Activated T-helper 1 cell treated with Interleukin-2 at 50 U/mL for 16 hours (primary cell): ENCODE measurements around the gene ZNF835.

Experiments
- DNase-seq: peaks from one replicate; pipeline ENCODE4 v3.0.0-alpha.2; 2020; ENCODE audit warnings: low read depth

The ZNF835 gene

DNA sequence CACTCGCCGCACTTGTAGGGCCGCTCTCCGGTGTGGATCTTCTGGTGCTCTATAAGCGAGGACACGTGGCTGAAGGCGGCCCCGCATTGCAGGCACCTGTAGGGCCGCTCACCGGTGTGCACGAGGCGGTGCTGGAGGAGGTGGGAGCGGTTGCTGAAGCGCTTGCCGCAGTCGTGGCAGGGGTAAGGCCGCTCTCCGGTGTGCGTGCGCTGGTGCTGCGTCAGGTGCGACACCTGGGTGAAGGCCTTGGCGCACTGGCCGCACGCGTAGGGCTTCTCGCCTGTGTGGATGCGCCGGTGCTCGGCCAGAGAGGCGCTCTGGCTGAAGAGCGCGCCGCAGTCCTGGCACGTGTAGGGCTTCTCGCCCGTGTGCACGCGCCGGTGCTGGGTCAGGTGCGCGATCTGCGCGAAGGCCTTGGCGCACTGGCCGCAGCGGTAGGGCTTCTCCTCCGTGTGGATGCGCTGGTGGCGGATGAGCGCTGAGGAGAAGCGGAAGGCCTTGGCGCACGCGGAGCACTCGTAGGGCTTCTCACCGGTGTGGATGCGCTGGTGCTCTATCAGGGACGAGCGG, 7.5 kb downstream of the ZNF835 start:
- no peak for DNase-seq

DNA sequence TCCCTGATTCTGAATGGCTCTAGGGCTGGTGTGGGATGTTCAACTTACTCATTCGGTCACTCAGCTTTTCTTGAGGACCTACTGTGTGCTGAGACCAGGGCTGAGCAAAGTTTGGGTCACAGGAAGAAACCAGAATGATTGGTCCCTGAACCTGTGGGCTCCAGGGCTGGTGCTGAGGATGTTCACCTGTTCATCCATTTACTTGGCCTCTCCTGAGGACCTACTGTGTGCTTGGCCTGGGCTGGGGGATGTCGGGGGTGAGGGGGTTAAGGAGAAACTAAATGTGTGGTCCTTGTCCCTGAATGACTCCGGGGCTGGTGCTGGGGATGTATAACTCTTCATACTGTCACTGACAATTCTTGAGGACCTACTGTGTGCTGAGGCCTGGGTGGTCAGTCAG, 10.3 kb downstream of the ZNF835 start:
- no peak for DNase-seq

DNA sequence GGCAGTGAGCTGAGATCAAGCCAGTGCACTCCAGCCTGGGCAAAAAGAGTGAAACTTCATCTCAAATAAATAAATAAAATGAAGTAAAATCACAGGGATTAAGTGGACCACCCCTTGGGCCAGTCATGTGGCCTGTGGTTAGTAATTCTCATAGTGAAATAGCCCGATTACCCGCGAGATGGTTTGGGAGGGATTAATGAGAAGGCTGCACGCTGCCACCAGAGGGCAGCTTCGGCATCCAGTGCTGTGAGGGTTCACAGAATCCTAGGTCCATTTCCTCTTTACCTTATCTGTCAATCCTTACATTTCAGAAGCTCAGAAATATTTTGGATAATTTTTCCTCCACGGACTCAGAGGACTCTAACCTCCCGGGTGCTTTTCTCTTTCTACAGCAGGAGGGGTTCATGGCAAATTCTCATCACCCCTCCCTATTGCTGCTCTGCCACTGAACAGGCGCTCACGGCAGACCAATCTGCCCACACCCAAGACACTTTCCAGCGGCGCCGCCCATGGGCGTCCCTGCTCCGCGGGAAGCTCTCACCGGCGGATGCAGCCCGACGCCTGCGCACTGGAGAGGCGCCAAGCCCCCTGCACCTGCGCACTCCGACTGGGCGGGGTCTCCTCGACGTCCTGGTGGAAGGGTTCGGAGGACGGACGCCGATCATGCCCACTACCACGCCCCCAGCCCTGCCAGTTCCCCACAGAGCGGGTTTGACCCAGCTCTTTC, 11.0 kb downstream of the ZNF835 start:
- no peak for DNase-seq

DNA sequence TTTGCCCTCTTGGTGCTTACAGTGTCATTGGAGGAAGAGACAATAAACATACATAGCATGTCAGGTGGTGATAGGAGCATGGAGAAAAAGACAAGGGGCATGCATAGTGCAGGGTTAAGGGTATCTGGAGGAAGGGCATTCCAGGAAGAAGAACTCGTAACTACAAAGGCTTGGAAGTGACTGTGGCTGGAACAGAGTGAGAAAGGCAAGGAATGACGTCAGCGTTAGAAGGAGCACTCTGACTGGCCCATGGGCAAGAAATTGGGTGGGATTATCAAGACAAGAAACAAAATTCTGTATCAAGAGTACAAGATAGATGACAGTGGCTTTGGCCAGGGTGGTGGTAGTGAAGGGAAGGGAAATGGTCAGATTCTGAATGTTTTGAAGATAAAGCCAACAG, 17.4 kb downstream of the ZNF835 start:
- DNase-seq, result no peak

DNA sequence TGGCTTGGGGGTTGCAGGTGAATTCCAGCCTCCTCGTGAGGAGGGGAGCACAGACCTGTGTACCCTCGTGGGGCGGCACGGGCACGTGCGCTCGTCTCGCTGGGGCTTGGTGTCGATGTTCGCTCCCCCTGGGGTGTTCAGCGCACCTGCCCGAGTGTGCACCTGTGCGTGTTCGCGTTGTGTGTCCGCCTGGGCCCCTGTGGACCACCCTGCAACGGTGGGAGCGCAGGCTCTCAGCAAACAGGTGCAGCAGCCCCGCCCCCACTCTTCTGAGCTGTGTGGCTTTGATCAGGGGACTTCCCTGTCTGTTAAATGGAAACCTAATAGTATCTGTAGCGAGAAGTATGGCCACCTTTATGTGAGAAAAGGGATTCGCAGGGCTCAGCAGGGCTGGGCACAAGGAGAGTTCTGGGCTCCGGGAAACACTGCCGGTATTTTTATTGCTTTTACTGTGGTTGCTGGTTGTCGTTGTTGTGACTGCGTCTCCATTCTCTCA, 28.0 kb downstream of the ZNF835 start:
- DNase-seq, result no peak

DNA sequence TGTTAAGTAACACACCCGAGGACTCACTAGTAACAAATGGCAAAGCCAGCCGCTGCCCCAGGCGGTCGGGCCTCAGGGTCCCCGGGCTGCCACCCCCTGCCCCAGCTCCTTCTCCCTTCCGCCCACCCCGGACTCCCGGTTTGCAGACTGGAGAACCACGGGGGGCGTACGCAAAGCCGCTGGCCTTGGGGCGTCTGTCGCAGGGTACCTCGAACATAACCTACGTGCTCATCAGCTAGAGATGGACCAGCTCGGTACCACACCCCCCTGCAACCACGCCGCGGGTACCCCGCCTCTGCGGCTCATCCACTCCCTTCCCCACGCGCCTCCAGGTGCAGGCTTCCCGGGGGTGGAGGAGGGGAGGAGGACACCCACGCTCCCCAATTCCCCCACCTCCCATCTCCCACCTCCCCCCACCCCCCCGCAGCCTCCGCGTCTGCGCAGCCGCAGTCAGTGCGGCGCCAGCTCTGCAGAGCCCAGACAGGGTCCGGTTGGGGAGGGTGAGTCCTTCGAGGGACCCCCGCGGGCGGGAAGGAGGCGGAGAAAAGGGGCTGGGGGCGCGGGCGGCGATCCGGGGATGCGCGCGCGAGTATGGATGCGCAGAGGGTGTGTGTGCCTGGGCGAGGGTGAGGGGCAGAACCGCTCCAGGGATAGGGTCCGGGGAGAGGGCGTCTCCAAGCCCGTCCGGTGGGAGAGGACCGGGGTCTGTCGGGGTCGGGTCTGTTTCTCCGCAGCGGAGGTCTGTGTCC, 28.7 kb downstream of the ZNF835 start, which contains the start of gene SMIM17:
TSS of gene SMIM17 (plus strand) at position 449 of the 749 bp plus-strand sequence. CDS start 2,509 bp downstream, outside the sequence.
- DNase-seq, result no peak

DNA sequence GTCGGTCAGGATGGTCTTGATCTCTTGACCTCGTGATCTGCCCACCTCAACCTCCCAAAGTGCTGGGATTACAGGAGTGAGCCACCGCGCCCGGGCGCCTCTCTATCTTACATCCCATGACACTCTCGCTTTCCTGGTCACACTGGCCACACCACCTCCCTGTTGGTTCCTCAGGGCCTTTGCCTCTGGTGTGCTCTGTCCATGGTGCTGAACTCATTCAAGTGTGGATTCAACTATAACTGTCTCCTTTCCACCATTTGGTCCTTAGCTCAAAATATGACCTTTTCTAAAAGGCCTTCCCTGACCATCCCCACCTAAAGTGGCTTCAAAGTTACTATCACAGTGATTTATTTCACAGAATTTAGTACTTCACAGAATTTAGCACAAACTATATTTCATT, 32.3 kb downstream of the ZNF835 start:
- DNase-seq, result no peak

DNA sequence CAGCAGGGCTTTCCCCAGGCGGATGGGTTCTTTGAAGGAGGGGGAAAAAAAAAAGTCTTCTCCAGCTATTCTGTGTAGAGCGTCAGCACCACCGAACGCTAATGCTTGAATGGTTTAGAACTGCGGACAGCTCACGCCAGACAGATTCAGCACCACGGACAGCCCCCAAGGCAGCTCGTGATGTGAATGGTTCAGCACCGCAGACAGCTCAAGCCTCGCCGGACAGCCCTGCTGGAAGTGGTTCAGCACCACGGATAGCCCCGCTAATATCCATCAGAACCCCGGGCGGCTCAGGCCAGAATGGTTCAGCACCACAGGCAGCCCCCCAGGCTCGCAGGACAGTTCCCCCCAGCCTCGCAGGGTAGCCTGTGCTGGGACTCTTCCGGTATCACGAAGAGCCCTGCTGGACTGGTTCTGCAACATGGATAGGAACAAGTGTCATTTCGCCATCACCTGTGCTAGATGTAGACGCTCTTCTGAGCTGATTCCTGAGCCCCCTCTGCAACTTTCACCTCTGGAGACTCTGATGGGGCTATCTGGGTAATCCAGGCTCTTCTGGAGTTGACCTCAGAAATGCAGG, 33.5 kb downstream of the ZNF835 start:
- DNase-seq, result no peak

DNA sequence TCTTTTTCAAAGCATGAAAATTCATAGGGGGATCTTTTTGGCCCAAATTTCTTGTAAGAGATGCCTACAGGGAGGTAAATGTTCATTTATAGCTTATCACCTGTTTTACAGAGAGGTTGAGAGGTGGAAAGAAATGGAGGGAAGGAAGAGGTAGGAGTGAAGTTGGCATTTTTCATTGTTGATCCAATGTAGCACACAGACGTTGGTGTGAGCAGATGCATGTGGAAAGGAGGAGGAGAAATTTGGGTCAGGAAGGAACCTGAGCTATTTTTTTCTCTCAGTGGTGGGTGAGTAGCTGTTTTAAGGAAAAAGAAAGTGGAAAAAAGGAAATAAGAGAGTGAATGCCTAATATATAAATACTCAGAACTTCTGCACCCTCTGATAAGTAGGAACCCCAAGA, 38.5 kb downstream of the ZNF835 start:
- no peak for DNase-seq

DNA sequence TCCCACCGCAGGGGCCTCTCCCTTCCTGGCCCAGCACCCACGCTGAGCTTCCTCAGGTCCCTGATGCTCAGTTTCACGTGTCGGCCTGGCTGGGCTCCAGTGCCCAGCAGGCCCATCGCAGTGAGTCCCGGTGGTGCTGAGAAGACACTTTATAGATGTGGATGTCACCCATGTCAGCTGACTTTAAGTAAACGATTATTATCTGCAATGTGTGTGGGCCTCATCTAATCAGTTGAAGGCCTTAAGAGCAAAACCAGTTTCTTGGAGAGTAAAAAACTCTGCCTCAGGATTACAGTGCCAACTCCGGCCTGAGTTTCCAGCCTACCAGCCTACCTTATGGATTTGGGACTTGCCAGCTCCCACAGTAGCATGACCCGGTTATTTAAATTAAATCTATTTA, 45.8 kb downstream of the ZNF835 start:
- no peak for DNase-seq

DNA sequence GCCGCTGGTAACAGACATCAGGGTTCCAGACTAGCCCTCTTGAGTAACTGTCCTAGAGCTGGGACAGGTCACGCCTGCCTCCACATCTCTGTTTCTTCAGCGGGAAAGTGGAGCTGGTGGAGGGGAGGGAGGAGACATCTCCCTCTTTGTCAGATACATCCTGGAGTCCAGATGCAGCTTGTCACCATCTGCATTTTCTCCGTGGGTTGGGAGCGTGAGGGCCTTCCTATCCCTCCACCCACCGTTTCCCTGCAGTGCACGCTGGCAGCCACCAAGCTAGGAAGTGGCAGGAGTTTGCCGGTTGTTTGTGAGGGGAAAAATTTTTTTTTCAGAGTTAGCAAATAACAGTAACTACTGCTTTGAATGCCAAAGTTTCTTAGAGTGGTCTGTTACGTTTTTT, 48.6 kb downstream of the ZNF835 start:
- DNase-seq, result no peak

DNA sequence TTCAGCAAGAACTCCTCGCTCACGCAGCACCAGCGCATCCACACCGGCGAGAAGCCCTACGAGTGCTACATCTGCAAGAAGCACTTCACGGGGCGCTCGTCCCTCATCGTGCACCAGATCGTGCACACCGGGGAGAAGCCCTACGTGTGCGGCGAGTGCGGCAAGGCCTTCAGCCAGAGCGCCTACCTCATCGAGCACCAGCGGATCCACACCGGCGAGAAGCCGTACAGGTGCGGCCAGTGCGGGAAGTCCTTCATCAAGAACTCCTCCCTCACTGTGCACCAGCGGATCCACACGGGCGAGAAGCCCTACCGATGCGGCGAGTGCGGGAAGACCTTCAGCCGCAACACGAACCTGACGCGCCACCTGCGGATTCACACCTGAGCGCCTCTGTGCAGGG, 49.2 kb downstream of the ZNF835 start:
- DNase-seq, result no peak

DNA sequence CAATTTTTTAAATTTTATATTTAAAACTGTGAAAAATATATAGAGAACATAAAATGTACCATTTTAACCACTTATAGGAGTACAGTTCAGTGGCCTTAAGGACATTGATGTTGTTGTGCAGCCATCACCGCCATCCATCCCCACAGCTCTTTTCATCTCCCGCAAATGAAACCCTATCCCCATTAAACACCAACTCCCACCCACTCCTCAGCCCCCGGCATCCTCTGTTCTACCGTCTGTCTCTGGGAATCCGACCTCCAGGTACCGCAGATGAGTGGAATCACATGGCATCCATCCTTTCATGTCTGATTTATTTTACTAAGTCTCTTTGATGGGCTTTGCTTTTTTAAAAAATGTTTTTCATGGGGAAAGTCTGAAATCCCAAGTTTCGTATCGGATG, 52.4 kb downstream of the ZNF835 start:
- DNase-seq, result no peak

DNA sequence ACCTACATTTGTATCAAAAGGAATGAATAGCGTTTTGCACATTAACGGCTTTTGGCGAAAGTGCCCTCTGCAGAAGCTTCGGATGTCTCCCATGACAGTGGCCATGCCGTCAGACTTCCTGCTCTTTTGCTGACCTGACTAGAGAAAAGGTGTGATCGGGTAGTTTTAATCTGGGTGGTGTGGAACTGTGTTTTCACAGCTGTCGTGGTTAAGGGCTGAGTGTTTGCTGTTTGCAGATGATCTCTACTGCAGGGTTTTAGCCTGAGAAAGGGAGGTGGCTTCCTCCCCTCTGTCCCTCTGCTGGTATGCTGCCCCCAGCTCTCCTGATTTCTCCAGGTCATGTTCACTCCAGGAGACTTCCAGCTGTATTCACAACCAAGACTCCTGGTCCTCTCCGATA, 54.0 kb downstream of the ZNF835 start:
- no peak for DNase-seq

DNA sequence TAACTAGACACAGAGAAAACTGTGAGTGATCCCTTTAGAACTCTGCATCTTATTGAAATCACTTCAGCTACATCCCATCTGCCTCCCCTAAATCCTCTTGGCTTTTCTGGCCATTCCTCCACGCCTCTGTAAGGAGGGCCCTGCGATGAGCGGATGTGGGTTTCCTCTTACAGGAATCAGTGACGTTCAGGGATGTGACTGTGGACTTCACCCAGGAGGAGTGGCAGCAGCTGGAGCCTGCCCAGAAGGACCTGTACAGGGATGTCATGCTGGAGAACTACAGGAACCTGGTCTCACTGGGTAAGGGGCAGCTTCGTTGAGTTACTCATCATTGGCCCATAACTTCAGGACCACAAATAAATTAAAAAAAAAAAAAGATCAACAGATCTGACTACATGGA, 57.9 kb downstream of the ZNF835 start:
- DNase-seq, result no peak

DNA sequence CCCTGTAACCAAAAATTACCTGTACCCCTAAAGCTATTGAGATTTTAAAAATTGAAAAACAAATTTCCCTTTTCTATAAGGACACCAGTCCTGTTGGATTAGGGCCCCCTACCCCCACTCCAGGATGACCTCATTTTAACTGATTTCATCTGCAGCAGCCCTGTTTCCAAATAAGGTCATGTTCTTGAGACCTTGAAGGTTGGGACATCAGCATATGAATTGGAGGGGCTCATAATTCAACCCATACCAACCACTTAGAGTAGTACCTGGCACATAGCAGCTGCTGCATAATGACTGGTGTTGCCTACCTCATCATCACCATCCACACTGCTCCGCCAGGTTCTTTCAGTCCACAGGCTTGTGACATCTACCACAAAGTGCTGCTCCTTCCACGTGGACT, 58.8 kb downstream of the ZNF835 start:
- DNase-seq, result no peak
